Fibroblast of skin of right quadriceps (primary cell): ENCODE results near the gene ACVR1.

Experiments used
- DNase-seq: peaks from one replicate; pipeline ENCODE4 v3.0.0-alpha.2; 2013

ACVR1 gene

DNA sequence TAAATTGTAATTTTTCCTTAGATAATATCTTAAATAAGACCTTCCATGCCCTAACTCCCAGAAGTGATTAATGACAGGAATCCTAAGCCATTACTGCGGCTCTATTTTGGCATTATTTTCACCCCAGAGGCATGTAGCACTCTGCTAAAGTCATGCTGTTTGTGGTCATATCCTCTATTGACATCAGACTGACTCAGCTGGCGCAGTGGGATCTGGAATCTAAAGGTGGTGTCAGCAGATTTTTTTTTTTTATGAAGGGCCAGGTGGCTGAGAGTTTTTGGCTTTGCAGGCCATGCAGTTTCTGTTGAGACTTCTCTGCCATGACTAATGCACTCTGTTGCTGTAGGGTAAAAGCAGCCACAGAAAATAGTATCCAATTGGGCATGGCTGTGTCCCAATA lies 183.4 kb downstream of the ACVR1 start:
- peak; percentile 96 for DNase-seq

DNA sequence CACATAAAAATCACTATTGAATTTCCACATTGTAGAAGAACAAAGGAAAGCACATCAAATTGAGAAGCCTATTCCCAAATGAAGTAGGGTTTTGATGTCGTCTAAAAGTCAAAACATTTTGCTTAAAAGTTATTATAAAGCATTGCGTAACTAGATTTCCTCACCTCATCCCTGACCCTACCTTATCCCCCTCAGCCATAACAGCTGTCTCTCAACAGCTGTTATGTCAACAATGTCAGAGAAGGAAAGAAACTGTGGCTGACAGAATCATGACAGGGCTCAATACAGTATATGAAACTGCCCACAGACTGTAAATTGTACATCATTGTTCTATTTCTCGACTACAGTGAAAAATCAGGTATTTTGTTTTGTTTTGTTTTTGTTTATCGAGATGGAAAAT lies 184.4 kb downstream of the ACVR1 start:
- DNase-seq: no peak

DNA sequence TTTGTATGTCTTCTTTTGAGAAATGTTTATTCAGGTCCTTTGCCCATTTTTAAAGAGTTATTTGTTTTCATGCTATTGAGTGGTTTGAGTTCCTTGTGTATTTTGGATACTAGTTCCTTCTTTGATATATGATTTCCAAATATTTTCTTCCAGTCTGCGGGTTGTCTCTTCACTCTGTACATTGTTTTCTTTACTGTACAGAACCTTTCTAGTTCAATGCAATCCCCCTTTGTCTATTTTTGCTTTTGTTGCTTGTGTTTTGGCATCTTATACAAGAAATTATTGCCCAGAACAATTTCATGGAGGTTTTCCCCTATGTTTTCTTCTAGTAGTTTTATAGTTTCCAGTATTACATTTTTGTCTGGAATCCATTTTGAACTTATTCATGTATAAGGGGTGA lies 185.0 kb downstream of the ACVR1 start:
- no peak for DNase-seq
